Muscle layer of duodenum (tissue), 2 donors: Measurements from ENCODE around the gene TMEM167B.

Experiments used
- H3K27ac ChIP-seq: one replicate; pipeline ENCODE4 v1.7.0; 2013; ENCODE audit warnings: mild to moderate bottlenecking, low read length
- H3K27me3 ChIP-seq: one replicate; pipeline ENCODE4 v1.7.0; 2013; ENCODE audit warnings: low read depth, mild to moderate bottlenecking, control low read depth, low read length
- H3K36me3 ChIP-seq, 2 donors: one replicate each; pipeline ENCODE4 v1.7.0; 2013; ENCODE audit warnings: low read length in 2 of 2, control low read depth in 1 of 2, mild to moderate bottlenecking in 1 of 2; ENCODE audit not compliant: insufficient read depth in 2 of 2, control insufficient read depth in 1 of 2
- H3K4me1 ChIP-seq, 2 donors: one replicate each; pipeline ENCODE4 v1.7.0; 2013; ENCODE audit warnings: low read length in 2 of 2, mild to moderate bottlenecking in 2 of 2, control low read depth in 1 of 2, moderate library complexity in 1 of 2; ENCODE audit not compliant: insufficient read depth in 2 of 2, control insufficient read depth in 1 of 2
- H3K4me3 ChIP-seq, 2 donors: one replicate each; pipeline ENCODE4 v1.7.0; 2013; ENCODE audit warnings: low read length in 2 of 2, low read depth in 1 of 2, mild to moderate bottlenecking in 1 of 2
- H3K9me3 ChIP-seq, 2 donors: one replicate each; pipeline ENCODE4 v1.7.0; 2013; ENCODE audit warnings: low read length in 2 of 2, control low read depth in 1 of 2, mild to moderate bottlenecking in 1 of 2; ENCODE audit not compliant: control insufficient read depth in 1 of 2
- donor health status: healthy.

TMEM167B gene

DNA sequence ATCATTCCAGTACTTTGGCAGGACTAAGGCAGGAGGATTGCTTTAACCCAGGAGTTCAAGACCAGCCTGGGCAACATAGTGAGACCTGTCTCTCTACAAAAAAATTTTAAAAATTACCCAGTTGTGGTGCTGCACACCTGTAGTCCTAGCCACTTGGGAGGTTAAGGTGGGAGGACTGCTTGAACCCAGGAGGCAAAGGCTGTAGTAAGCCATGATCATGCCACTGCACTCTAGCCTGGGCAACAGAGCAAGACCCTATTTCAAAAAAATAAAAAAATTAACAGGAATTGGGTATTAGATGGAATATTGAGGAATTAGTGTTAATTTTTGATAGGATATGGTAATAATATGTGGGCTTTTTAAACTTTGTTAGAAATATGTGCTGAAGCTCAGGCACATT is 31.5 kb upstream of the TMEM167B start:
- Histone ChIP-seq H3K4me3 (no peak overlapping the region), H3K36me3 (peaks cover 0 to 5% of the 10 kb centered on the region in 2 donors), H3K9me3 (no peaks in the 10 kb centered on the region), H3K27me3 (no peaks in the 10 kb centered on the region), H3K4me1 (no peaks in the 10 kb centered on the region), H3K27ac (no peak overlapping the region)

GRCh38 chr1:109060707-109061106 is 29.9 kb upstream of the TMEM167B start:
- H3K27ac ChIP-seq, result no peak overlapping the region
- no peaks in the 10 kb centered on the region for H3K4me1 ChIP-seq
- H3K36me3 ChIP-seq, result peaks cover 0 to 15% of the 10 kb centered on the region in 2 donors
- no peak overlapping the region for H3K4me3 ChIP-seq
- H3K27me3 ChIP-seq, result no peaks in the 10 kb centered on the region
- no peaks in the 10 kb centered on the region for H3K9me3 ChIP-seq

- peaks cover 0 to 20% of the 10 kb centered on the region in 2 donors for H3K36me3 ChIP-seq
- no peak overlapping the region for H3K4me3 ChIP-seq
- H3K4me1 ChIP-seq, result no peaks in the 10 kb centered on the region
- no peak overlapping the region for H3K27ac ChIP-seq
- H3K27me3 ChIP-seq, result no peaks in the 10 kb centered on the region
- H3K9me3 ChIP-seq, result no peaks in the 10 kb centered on the region
These were observed 29.4 kb upstream of the TMEM167B start for GRCh38 chr1:109061183-109061582.

DNA sequence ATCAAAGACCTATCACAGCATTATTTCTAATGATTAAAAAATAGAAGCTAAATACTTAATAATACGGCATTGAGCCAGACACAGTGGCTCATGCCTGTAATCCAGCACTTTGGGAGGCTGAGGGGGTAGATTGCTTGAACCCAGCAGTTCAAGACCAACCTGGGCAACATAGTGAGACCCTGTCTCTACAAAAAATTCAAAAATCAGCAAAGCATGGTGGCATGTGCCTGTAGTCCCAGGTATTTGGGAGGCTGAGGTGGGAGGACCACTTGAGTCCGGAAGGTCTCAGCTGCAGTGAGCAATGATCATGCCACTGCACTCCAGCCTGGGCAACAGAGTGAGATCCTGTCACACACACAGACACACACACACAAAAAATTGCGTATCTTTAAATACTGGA is 25.4 kb upstream of the TMEM167B start:
- Histone ChIP-seq H3K36me3 (peaks cover 0 to 38% of the 10 kb centered on the region in 2 donors), H3K9me3 (no peaks in the 10 kb centered on the region), H3K27me3 (no peaks in the 10 kb centered on the region), H3K4me3 (no peak overlapping the region), H3K27ac (no peak overlapping the region), H3K4me1 (no peaks in the 10 kb centered on the region)

GRCh38 chr1:109067883-109068282 is 22.7 kb upstream of the TMEM167B start:
- Histone ChIP-seq H3K27ac (no peak overlapping the region), H3K9me3 (no peaks in the 10 kb centered on the region), H3K27me3 (no peaks in the 10 kb centered on the region), H3K36me3 (peaks cover 0 to 38% of the 10 kb centered on the region in 2 donors), H3K4me3 (no peak overlapping the region), H3K4me1 (no peaks in the 10 kb centered on the region)

GRCh38 chr1:109069294-109069693 is 21.3 kb upstream of the TMEM167B start:
- Histone ChIP-seq H3K9me3 (no peaks in the 10 kb centered on the region), H3K27ac (no peak overlapping the region), H3K36me3 (peaks cover 0 to 30% of the 10 kb centered on the region in 2 donors), H3K4me1 (no peaks in the 10 kb centered on the region), H3K4me3 (no peak overlapping the region), H3K27me3 (no peaks in the 10 kb centered on the region)

GRCh38 chr1:109075531-109076490 is 14.8 kb upstream of the TMEM167B start, which contains the start of gene TAF13:
Gene TAF13 (minus strand): TSS chr1:109076003. CDS start chr1:109075947, 56 bp downstream.
- Histone ChIP-seq H3K27ac (peak within 1 kb of the TSS; percentile 98), H3K4me3 (peak within 1 kb of the TSS; percentile 85 to 99), H3K36me3 (peaks cover 0 to 5% of the 10 kb centered on the region in 2 donors), H3K9me3 (no peaks in the 10 kb centered on the region), H3K4me1 (peaks cover 0 to 13% of the 10 kb centered on the region in 2 donors), H3K27me3 (no peaks in the 10 kb centered on the region)

GRCh38 chr1:109078317-109078716 is 12.2 kb upstream of the TMEM167B start:
- Histone ChIP-seq H3K9me3 (no peaks in the 10 kb centered on the region), H3K27me3 (no peaks in the 10 kb centered on the region), H3K4me3 (no peak overlapping the region), H3K27ac (no peak overlapping the region), H3K4me1 (peaks cover 0 to 13% of the 10 kb centered on the region in 2 donors), H3K36me3 (peaks cover 0 to 5% of the 10 kb centered on the region in 2 donors)

GRCh38 chr1:109079240-109079622 is 11.3 kb upstream of the TMEM167B start:
- H3K27ac ChIP-seq, result no peak overlapping the region
- peaks cover 0 to 13% of the 10 kb centered on the region in 2 donors for H3K4me1 ChIP-seq
- H3K36me3 ChIP-seq, result peaks cover 0 to 5% of the 10 kb centered on the region in 2 donors
- no peaks in the 10 kb centered on the region for H3K9me3 ChIP-seq
- no peak overlapping the region for H3K4me3 ChIP-seq
- no peaks in the 10 kb centered on the region for H3K27me3 ChIP-seq

- no peaks in the 10 kb centered on the region for H3K27me3 ChIP-seq
- H3K27ac ChIP-seq, result no peak overlapping the region
- H3K9me3 ChIP-seq, result no peaks in the 10 kb centered on the region
- no peak overlapping the region for H3K4me3 ChIP-seq
- H3K36me3 ChIP-seq, result peaks cover 0 to 2% of the 10 kb centered on the region in 2 donors
- H3K4me1 ChIP-seq, result peaks cover 0 to 5% of the 10 kb centered on the region in 2 donors
These were observed 10.0 kb upstream of the TMEM167B start for GRCh38 chr1:109080441-109081082.

DNA sequence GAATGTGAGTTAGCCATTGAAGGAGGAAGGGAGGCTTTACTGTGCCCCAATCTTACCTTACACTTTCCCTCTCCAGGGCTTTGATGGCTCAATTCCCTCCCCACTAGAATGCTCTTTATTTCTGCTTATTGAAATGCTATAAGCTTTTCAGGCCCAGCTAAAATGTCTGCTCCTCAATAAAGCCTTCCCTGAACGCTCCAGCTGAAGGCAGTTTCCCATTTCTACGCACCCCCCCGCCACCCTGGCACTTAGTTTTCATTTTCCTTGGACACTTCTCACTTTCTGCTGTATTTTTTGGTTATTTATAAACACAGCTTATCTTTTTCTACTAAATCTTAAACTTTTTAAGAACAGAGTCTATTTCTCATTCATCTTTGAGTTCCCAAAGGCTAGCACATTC is 7.1 kb upstream of the TMEM167B start:
- Histone ChIP-seq H3K27me3 (no peaks in the 10 kb centered on the region), H3K4me3 (no peak overlapping the region), H3K4me1 (no peaks in the 10 kb centered on the region), H3K36me3 (no peaks in the 10 kb centered on the region), H3K27ac (no peak overlapping the region), H3K9me3 (no peaks in the 10 kb centered on the region)
